ENCODE measurements around the gene L3MBTL4. TPM values are rescaled to one million over a fixed set of nuclear protein-coding genes. Genes with fewer than 3 reads are reported as not detected.
A peak's percentile ranks its signal among the peaks of the same experiment; 100 is the strongest.

Gene L3MBTL4
- total RNA-seq, result 16.2 TPM
- long read RNA-seq, partial matches to known transcripts, result 2 of 19 reads
- long read RNA-seq, other reads (novel, unspliced or antisense), result 13 of 19 reads

DNA sequence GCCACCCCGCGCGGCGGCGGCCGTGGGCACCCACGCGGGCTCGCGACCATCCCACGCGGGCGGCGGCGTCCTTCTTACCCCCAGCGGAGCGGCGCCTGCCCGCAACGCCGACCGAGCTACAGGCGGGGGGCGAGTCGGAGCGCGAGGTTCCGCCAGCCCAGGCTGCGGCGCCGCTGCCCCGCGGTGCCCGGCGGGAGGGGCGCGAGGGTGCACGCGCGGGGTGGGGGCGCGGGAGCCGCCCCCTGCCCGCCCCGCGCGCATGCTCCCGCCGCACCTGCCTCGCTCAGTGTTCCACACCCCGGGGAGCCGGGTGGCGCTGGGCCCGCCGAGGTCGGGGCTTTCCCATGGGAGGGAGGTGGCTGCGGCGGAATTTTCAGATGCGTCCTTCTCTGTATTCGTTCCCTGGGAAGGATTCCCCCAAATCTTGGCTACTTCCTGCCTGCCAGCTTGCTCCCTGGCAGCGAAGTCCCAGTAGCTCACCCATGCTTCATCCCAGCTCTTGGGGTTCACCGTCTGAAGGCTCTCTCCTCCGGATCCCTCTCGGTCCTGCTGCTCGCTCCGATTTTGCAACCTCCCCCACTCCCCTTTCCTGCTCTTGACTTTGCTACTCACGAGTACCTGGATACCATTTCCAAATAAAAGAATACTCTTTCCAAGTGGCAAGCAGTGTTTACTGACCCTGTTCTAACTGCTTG lies at the start of gene L3MBTL4:
L3MBTL4 (minus strand) TSS at position 189 of the 695 bp plus-strand sequence. CDS start 103,286 bp downstream, outside the sequence.
- intact Hi-C loops (cut with DNase I), result no loop called here
- peak; percentile 84 for ATAC-seq
- TF ChIP-seq, protein P1, sequence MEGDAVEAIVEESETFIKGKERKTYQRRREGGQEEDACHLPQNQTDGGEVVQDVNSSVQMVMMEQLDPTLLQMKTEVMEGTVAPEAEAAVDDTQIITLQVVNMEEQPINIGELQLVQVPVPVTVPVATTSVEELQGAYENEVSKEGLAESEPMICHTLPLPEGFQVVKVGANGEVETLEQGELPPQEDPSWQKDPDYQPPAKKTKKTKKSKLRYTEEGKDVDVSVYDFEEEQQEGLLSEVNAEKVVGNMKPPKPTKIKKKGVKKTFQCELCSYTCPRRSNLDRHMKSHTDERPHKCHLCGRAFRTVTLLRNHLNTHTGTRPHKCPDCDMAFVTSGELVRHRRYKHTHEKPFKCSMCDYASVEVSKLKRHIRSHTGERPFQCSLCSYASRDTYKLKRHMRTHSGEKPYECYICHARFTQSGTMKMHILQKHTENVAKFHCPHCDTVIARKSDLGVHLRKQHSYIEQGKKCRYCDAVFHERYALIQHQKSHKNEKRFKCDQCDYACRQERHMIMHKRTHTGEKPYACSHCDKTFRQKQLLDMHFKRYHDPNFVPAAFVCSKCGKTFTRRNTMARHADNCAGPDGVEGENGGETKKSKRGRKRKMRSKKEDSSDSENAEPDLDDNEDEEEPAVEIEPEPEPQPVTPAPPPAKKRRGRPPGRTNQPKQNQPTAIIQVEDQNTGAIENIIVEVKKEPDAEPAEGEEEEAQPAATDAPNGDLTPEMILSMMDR (IDR thresholded peaks at IDR 0.05), result no peak

DNA sequence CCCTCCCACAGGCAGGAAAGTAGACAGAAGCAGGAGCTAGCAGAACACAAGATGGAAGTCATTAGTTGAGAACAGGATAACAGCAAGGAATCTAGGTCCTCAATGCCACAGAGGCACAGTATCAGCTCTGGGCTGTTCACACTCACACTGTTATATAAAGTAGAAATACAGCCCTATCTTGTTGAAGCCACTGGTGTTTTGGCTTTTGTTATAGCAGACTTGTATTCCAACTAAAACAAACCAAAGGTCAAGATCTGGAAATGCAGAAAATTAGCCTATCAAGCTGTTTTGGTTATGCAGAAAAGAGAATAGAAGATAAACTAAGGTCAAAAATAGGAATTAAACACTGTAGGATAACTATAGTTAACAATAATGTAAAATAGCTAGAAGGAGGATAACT lies 37.5 kb upstream of the L3MBTL4 start:
- intact Hi-C loops (cut with DNase I), result no loop called here
- no peak for ATAC-seq
- Histone ChIP-seq H3K27me3 (no peaks in the 10 kb centered on the region), H3K9me3 (no peaks in the 10 kb centered on the region), H3K4me1 (no peaks in the 10 kb centered on the region), H3K36me3 (no peaks in the 10 kb centered on the region), H3K27ac (no peak overlapping the region), H3K4me3 (no peak overlapping the region)
- TF ChIP-seq, protein P1 (IDR thresholded peaks at IDR 0.05), result no peak
- no peak for DNase-seq

More for the DNA sequence above, at the start of gene L3MBTL4:
- Histone ChIP-seq H3K4me1 (peaks cover 8% of the 10 kb centered on the region), H3K36me3 (no peaks in the 10 kb centered on the region), H3K9me3 (no peaks in the 10 kb centered on the region), H3K4me3 (peak within 1 kb of the TSS; percentile 68), H3K27me3 (no peaks in the 10 kb centered on the region), H3K27ac (peak within 1 kb of the TSS; percentile 85)
- peak; percentile 89 for DNase-seq

DNA sequence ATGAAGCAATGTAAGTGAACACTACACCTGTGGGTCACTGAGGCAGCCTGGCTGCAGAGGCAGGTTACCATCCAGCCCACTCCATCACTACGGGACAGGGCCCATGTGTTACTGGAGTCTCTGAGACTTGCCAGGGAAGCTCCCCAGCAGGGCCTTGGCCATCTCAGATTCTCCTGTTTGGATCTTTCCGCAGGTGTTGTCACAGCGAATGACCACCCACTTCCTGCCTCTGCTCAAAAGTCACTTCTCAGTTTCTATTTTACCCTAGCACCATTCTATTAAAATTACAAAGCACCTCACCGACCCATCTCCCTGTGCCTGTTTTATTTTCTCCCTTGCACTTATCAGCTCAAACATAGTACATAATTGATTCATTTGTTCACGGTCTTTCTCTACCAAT lies 34.5 kb upstream of the L3MBTL4 start:
- no peak for DNase-seq
- no peak for ATAC-seq

DNA sequence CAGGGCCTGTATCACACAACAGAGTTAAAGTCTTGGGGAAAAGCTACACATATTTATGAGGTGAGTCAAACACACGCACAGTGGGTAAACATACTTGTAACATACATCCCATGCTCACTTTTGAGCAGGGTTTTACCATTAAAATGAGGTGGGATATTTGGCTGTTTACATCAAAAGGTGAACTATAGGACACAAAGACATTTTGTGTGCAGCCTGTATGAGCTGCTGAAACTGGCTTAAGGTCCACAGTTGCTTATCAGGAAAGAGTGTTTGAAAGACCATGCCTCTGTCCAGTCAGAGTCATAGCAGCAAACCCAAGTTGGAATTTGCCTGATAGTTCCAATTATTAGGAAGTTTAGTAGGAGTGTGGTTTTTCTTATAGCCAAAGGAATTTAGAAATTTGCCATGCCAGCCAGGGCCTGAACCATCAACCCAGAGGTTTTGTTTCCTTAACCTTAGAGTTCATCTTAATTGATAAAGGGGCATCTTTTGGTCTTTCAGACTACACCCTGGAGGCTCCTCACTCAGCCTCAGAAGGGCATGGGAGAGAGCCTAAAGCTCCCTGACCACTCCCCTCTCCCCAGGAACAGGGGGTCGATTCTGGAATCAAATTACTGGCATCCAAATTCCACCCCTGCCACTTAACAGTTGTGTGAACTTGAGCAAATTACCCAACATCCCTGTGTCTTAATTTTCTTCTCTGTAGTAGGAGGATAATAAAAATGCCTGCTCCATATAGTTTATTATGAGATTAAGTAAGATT lies 29.9 kb upstream of the L3MBTL4 start:
- no peak for DNase-seq
- Histone ChIP-seq H3K36me3 (no peaks in the 10 kb centered on the region), H3K4me1 (no peaks in the 10 kb centered on the region), H3K27ac (no peak overlapping the region), H3K27me3 (no peaks in the 10 kb centered on the region), H3K9me3 (no peaks in the 10 kb centered on the region), H3K4me3 (no peak overlapping the region)
- no peak for ATAC-seq
- TF ChIP-seq, protein P1 (IDR thresholded peaks at IDR 0.05), result no peak
- intact Hi-C loops (cut with DNase I), result no loop called here

More for the DNA sequence above, 34.5 kb upstream of the L3MBTL4 start:
- TF ChIP-seq, protein P1 (IDR thresholded peaks at IDR 0.05), result no peak
- H3K27me3 ChIP-seq, result no peaks in the 10 kb centered on the region
- H3K4me3 ChIP-seq, result no peak overlapping the region
- H3K9me3 ChIP-seq, result no peaks in the 10 kb centered on the region
- no peaks in the 10 kb centered on the region for H3K4me1 ChIP-seq
- no peaks in the 10 kb centered on the region for H3K36me3 ChIP-seq
- H3K27ac ChIP-seq, result no peak overlapping the region
- intact Hi-C loops (cut with DNase I), result no loop called here

DNA sequence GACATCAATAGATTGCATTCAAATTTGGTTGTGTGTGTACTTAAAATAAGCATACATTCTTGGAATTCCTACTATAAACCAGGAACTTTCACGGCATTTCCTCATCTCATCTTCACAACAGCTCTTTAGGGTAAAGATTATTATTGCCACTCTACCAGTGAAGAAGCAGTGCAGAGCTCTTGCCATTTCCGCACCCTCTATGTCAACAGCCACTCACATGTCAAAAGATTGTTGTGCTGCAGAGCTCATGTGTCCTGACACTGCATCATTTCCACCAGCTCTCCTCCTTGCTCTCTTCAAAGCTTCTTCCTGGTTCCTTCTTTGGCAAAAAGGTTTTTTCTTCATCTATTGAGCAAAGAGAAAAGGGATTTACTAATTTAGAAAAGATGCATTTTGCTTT lies 26.5 kb upstream of the L3MBTL4 start:
- H3K36me3 ChIP-seq, result no peaks in the 10 kb centered on the region
- no peaks in the 10 kb centered on the region for H3K9me3 ChIP-seq
- peak; percentile 63 for ATAC-seq
- TF ChIP-seq, protein P1 (IDR thresholded peaks at IDR 0.05), result no peak
- no peak for DNase-seq
- no peaks in the 10 kb centered on the region for H3K27me3 ChIP-seq
- intact Hi-C loops (cut with DNase I), result no loop called here
- H3K4me1 ChIP-seq, result no peaks in the 10 kb centered on the region
- H3K27ac ChIP-seq, result no peak overlapping the region
- H3K4me3 ChIP-seq, result no peak overlapping the region
